HG02938 (cell line): ENCODE measurements around the gene SLC22A8.
"Not testable (repeated sequence)": the region's sequence is repeated elsewhere in the genome, so short reads cannot be mapped to it uniquely, and the experiment has no call there.

Source experiments
- ATAC-seq: cut with Tn5 transposase; IDR thresholded peaks from one replicate; pipeline ENCODE4 v1.9.1; 2021; ENCODE audit warnings: mild to moderate bottlenecking, moderate library complexity; ENCODE audit not compliant: unreplicated experiment

Gene SLC22A8, protein sequence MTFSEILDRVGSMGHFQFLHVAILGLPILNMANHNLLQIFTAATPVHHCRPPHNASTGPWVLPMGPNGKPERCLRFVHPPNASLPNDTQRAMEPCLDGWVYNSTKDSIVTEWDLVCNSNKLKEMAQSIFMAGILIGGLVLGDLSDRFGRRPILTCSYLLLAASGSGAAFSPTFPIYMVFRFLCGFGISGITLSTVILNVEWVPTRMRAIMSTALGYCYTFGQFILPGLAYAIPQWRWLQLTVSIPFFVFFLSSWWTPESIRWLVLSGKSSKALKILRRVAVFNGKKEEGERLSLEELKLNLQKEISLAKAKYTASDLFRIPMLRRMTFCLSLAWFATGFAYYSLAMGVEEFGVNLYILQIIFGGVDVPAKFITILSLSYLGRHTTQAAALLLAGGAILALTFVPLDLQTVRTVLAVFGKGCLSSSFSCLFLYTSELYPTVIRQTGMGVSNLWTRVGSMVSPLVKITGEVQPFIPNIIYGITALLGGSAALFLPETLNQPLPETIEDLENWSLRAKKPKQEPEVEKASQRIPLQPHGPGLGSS

DNA sequence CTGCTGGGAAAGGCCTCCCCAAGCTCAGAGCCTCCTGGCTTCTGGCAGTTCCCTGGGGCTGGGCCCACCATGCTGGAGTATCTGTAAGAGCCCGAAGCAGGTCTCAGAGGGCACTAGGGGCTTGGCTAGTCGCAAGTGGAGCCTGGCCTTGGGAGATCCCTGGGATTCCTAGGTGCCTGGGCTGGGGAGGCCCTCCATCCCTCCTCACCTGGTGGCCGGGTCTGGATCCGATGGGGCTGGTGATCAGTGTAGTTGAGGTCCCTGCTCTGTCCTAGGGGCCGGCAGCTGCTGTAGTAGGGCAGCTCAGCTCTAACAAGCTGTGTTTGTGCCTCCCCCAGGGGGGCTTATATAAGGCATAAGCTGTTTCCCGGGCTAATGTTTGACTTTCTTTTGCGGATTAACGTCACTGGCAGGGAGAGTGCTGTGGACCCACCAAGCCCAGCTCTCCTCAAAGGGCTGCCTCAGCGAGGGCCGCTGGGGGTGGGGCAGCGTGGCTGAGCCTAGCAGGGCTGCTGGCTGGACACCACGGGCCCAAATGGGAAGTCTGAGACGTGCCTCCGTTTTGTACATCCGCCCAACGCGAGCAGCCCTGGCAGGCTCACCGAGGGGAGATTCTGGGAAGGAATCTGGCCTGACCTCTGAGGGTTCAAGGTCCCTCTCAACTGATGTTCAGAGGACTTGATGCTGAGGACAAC lies at the start of gene SLC22A8:
SLC22A8 (minus strand) TSS at position 321 of the 695 bp plus-strand sequence. CDS start 883 bp downstream, outside the sequence.
- ATAC-seq = no peak

DNA sequence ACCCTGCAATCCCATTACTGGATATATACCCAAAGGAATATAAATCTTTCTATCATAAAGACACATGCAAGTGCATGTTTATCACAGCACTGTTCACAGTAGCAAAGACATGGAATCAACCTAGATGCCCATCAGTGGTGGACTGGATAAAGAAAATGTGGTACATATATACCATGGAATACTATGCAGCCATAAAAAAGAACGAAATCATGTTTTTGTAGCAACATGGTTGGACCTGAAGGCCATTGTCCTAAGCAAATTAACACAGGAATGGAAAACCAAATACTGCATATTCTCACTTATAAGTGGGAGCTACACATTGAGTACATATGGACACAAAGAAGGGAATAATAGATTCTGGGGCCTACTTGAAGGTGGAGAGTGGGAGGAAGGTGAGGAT lies 30.6 kb upstream of the SLC22A8 start:
- ATAC-seq = not testable (repeated sequence)

DNA sequence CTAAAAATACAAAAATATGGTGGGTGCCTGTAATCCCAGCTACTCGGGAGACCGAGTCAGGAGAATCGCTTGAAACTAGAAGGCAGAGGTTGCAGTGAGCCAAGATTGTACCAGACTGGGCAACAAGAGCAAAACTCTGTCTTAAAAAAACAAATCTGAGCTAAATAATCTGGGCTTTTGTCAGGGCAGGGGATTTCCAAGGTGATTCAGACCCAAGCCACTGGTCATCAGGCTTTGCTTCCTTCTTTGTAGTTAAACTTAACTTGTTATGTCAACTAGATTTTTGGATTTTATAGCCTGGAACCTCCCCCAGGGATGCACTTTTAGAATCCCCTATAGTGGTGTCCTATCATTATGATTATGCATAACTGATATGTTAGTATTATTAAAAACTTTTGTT lies 27.0 kb upstream of the SLC22A8 start:
- no peak for ATAC-seq

DNA sequence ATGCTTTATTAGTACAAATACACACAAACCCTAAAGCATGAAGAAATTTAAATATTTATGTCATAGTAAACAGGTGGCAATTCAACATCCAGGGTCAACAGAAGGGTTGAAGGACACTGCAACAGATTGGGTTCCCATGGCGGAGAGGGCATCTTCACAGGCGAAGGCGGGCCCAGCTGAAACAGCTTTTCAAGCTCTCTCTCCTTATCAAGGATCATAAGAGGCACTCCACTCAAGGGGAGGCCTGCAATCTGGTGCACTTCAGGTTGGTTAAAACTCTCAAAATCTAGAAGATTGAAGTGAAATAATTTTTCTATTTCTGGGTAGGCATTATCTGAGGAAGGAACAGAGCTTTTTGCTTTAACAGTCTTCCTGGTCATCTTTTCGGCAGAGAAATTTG lies 16.8 kb upstream of the SLC22A8 start:
- ATAC-seq = no peak

DNA sequence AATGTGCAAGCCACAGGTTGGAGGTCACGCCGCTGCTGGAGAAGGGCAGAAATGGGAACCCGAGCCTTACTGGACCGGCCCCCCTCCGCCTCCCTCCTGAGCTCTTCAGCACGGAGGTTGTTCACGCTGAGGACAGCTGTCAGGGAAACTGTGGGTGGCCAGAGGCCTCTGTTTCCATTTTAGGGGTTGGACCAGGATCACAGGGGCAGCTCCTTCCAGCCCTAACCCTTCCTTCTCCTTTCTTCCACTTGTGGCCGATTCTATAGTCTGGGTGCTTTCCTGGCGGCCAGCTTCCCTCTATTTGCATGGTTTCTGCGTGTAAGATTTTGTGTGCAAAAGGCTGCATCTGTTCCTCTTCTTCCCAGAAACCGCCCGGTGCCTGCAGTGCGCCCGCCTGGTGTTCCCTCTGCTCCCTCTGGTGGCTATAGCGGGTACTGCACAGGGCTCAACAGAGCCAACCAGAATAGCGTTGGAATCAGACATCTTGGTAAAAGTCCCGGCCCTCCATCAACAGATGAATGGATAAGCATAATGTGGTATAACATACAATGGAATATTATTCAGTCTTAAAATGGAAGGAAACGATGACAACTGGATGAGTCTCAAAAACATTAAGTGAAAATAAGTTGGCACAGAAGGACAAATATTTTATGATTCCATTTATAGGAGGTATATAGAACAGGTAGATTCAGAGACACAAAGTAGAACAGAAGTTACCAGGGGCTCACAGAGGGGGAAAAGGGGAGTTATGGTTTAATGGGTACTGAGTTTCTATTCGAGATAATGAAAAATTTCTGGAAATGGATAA lies 8.4 kb upstream of the SLC22A8 start:
- ATAC-seq = no peak

DNA sequence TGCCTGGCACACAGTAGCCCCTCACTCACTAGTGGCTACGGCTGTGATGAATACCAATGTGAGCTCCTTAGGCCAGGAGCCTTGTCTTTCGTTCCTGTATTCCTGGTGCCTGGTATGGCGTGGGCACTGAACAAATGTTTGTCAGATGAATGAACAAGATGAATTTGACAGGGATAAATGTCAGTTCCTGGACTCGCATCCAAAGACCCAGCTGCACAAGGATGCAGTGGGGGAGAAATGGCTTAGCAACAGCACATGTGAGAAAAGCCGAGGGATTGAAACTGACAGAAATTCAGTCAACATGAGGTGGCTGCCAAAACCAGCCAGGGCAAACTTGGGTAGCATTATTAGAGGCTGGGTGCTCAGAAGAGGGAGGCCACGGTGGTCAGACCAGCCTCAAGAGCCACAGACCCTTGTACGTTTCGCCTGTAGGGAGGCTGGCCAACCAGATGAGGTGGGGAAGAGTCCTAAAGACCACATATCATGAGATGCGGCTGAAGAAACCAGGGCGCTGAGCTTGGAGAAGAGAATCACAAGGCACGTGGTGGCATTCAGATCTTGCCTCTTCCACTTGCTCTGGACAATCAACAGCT lies 7.7 kb upstream of the SLC22A8 start:
- no peak for ATAC-seq

DNA sequence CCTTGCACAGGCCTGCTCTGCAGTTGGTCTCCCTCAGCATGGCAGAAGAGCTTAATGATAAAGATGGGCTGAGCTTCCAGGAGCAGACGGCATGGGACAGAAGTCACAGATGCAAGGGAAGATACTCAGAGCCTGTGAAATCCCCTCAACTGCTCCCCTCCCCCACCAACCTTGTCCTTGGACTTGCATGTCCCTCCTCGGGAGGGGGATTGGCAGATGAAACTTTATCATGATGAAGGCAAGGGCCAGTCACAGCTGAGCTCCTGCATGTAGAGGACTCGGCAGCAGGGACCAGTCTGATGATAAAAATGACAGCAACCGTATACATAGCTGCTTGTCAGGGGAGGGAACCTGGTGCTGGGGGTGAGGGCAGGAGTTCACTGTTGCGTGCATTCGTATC lies 6.8 kb upstream of the SLC22A8 start:
- no peak for ATAC-seq

DNA sequence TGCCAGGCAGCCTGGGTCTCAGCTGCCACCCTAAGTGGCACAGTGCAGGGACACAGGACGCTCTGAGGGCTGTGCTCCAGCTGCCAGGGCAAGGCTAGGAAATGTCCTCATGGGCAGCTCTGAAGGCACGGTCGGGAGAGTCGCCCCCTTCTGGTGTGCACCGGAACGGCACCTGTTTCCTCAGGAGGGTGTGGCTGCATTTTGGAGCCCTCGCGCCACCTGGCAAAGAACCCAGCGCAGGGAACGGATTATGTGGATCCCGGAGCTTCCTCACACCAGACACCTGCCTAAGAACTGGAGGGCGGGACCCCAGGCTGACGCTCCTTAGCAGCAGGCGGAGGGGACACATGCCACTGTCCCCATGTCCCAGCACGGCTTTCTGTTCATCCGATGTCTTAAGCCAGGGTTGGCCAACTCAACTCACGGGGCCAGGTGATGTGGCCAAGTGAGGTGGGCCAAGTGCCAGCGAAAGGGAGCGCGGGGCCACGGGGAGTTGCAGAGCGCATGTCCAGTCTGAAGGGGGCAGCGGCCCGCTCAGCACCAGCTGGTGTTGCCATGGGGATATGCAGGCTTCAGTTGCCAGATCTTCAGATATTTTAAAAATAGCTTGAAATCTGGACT lies 5.1 kb upstream of the SLC22A8 start:
- ATAC-seq = no peak

DNA sequence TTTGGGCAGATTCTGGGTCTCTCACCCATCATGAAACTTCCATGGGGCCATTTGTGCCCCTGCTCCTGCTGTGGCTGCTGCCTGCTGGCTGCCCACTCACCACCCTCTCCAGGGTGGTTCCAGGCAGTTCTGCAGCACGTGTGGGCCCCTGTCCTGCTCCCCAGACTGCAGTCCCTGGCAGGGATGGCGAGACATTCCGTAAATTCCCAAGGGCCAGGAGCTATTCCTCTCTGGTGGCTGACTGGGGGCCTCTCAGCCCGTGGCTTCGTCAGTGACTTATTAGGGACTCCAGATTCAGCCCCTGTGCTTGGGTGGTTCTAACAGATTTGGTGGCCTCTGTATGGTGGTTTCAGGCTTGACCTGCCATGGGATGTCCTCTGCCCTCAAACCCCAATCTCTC lies 3.9 kb upstream of the SLC22A8 start:
- no peak for ATAC-seq

DNA sequence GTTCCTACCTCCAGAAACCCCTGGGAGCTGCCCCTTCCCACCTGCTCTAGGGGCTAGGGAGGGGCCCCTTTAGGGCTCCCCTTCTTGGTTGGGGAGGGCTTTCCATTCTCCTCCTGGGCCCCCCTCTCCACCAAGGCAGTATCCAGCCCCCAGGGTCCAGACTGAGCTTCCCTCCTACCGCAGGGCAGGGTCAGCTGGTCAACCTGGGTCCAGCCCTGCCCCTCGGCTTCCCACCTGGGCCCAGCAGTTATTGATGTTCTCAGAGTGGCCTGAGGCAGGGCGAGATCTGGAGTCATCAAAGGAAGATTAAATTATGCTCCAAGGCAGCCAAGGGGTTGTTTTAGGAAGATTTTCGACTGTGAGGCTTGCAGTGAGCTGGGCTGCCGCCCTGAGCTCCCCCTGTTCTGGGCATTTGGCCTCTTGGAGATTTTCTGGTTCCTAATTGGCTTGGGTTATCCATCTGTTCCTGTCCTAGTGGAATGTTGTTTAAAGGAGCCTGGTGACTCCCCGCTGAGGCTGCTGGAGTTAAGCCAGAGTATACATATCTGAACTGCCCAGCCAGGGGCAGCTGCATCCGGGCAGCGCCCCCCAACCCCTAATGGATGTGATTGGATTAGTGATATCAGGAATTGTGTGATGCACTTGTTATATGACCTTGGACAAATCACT lies 1.8 kb upstream of the SLC22A8 start:
- no peak for ATAC-seq

DNA sequence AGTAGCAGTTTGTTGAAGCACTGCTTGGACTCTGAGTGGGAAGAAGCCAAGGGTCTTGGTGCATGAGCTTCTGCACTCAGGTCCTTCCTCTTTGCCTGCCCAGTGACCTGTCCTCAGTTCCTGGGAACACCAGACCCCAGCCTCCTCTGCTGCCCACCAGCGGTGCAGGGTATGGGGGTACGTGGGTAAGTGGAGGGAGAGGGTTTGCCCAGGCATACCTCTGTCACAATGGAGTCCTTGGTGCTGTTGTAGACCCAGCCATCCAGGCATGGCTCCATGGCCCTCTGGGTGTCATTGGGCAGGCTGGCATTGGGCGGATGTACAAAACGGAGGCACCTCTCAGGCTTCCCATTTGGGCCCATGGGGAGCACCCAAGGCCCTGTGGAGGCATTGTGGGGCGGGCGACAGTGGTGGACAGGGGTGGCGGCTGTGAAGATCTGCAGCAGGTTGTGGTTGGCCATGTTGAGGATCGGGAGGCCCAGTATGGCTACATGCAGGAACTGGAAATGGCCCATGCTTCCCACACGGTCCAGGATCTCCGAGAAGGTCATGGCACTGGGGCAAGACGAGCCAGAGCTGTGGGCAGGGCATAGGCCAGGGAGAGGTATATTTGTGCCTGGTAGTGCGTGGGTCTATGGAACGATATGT lies 1.1 kb downstream of the SLC22A8 start:
- ATAC-seq = no peak

DNA sequence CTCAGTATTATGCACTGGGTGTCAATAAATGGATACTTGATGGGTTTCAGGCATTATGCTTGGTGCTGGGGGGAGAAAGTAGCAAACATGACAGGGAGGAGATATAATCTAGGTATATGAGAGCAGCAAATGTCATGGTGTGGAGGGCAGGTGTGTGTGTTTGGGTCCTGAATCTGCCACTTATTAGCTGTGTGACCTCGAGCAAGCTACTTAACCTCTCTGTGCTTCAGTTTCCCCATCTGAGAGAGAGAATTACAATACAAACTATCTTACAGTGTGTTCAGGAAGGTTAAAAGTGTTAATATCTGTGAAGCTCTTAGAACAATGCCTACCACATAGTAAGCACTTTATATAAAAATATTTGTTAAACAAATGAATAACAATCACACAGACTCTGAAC lies 2.8 kb downstream of the SLC22A8 start:
- ATAC-seq = no peak

DNA sequence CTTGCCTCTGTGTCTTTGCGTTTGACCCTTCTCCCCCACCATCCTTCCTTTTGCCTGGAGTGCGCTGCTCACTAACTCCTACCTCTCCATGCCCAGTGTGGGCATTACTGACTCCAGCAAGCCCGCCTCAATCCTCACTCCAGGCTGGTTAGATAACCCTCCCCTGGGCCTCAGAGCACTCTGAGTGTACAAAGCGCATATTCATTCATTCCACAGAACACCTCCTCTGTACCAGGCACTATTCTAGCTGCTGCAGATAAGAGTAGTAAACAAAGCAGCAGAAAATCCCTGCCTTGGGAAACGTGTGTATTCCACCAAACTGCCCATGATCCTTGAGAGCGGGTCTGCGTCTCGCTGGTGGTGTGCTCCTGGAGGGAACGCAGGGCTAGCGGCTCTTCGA lies 3.2 kb downstream of the SLC22A8 start:
- no peak for ATAC-seq

DNA sequence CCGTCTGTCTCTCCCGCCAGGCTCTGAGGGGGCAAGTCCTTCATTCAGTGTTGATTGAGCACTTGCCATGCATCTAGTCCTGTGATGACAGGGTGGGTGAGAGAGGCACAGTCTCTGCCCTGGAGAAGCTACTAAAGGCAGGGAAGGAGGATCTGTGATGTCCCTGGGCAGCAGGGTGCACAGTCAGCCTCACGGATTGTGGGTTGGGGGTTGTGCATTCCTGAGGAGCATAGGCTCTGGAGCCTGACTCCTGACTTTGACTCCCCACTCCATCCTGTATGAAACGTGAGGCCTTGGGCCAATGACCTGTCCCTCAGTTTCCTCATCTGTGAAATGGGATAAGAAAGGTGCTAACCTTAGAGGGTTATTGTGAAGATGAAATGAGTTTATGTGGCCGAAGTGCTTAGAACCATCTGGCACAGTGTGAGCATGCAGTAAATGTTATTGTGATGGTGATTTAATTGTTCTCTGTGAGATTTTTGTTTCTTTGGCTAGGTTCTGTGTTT lies 4.7 kb downstream of the SLC22A8 start:
- ATAC-seq = no peak

DNA sequence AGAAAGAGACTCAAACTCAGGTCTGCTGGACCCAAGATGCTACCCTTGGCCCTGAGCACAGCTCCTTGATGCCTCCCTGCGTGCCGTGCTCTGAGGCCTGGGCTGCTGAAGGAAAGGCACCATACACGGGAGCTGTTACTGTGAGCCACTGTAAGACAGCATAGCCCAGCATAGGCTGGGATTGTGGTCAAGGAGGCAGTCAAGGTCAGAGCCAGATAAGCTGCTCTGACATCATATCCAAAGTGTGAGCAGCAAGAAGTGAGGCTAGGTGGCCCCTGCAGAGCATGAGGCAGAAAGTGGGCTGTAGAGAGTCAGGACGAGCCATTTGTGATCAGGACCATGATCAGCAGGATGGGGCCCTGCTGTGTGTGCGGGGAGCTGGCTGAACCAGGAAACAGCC lies 7.7 kb downstream of the SLC22A8 start:
- ATAC-seq = no peak

DNA sequence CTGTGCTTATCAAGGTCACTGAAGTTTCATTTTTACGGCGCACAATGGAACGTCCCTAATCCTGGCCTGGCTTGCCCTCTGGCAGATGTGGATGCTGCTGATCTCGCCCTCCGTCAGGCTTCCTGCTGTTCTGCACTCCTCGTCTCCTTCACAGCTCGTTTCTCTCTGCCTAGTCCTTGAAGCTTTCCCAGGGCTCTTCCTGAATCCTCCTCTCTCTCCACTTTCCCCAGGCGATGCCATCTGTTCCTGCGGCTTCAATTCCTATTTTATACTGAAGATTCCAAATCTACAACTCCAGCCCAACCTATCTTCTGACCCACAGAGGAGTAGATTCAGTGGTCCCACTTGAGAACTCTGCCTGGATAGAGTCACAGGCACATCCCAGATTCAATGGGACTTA lies 14.2 kb downstream of the SLC22A8 start:
- ATAC-seq = no peak

DNA sequence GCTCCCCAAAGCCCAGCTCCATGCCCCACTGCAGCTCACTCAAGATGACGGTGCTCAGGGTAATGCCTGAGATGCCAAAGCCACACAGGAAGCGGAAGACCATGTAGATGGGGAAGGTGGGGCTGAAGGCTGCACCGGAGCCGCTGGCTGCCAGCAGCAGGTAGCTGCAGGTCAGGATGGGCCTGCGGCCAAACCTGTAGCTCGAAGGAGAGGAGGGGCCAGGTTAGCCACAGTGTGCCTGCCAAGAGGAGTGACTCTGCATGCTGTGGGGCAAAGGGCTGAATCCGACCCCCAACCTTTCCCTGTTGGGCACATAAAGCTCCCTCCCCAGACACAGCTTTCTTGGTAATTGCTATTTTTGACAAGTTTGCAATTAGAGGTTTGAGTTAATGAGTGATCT lies 16.0 kb downstream of the SLC22A8 start:
- ATAC-seq = no peak

DNA sequence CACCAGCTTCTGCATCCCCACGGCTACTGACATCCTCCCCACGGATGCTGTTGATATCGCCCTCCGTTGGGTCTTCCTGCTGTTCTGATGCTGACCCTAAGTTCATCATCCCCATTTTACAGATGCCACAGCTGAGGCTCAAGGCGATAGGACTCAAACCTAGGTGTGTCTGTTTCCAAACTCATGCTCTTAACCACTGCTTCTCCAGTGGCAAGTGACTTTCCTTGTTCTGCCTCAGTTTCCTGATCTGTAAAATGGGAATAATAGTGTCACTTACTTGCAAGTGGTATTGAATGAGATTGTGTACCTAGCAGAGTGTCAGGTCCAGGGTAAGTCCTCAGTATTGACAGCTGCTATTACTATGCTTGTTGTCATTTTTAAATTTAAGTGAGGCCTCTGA lies 16.5 kb downstream of the SLC22A8 start:
- ATAC-seq = no peak

DNA sequence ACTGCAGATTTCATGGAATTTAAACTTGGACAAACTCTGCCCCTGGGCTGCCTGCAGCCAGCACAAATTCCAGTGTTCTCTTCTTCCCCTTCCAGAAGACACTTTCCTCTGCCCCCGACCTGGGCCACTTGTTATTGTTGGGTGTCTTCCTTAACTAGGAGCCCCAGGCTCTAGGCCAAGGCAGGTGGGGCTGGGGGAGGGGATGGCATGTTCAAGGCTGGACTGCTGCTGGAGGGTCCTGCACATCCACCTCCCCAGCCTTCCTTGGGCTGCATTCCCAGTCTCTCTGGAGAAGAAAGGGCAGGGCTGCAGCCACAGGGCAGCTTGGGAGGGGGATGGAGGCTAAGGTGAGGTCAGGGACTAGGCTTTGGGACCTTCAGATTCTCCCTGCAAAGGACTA lies 19.4 kb downstream of the SLC22A8 start:
- no peak for ATAC-seq
